GM06990 (cell line): ENCODE results near the gene ATAT1.

Experiments
- DNase-seq: peaks from one replicate; pipeline ENCODE4 v3.0.0-alpha.2; 2011; ENCODE audit not compliant: insufficient read length; ENCODE audit errors: extremely low read depth
- H3K27me3 ChIP-seq: replicated peaks from 2 replicates; pipeline ENCODE4 v1.6.0; 2011; ENCODE audit warnings: low read length; ENCODE audit not compliant: control insufficient read depth, insufficient read depth
- H3K36me3 ChIP-seq: 2 replicates; pipeline ENCODE4 v1.5.1; 2011; ENCODE audit warnings: low read length; ENCODE audit not compliant: control insufficient read depth, insufficient read depth
- H3K4me3 ChIP-seq: replicated peaks from 2 replicates; pipeline ENCODE4 v1.5.1; 2011; ENCODE audit warnings: low read depth, mild to moderate bottlenecking, control low read depth, low read length
- CTCF ChIP-seq: IDR thresholded peaks from 2 replicates; pipeline ENCODE4 v1.5.1; 2011; ENCODE audit warnings: low read length, control low read depth, mild to moderate bottlenecking, inconsistent platforms; ENCODE audit not compliant: insufficient read depth, poor library complexity, severe bottlenecking

Gene ATAT1

GRCh38 chr6:30640481-30640880 lies 13.8 kb downstream of the ATAT1 start:
- no peak for DNase-seq
- no peak for TF ChIP-seq CTCF
- Histone ChIP-seq H3K36me3 (peaks cover 10% of the 10 kb centered on the region), H3K27me3 (no peaks in the 10 kb centered on the region), H3K4me3 (no peak overlapping the region)

- no peak for DNase-seq
- Histone ChIP-seq H3K27me3 (no peaks in the 10 kb centered on the region), H3K4me3 (no peak overlapping the region), H3K36me3 (peaks cover 11% of the 10 kb centered on the region)
- no peak for TF ChIP-seq CTCF
These were observed 14.4 kb downstream of the ATAT1 start for GRCh38 chr6:30641048-30641447.

- peaks cover 11% of the 10 kb centered on the region for H3K36me3 ChIP-seq
These were observed 17.0 kb downstream of the ATAT1 start for GRCh38 chr6:30643656-30644055.

GRCh38 chr6:30644769-30645168 lies 18.1 kb downstream of the ATAT1 start:
- DNase-seq, result no peak
- H3K36me3 ChIP-seq, result peaks cover 11% of the 10 kb centered on the region
- no peak overlapping the region for H3K4me3 ChIP-seq
- no peaks in the 10 kb centered on the region for H3K27me3 ChIP-seq
- no peak for TF ChIP-seq CTCF

More at GRCh38 chr6:30643656-30644055, 17.0 kb downstream of the ATAT1 start:
- no peak for TF ChIP-seq CTCF
- Histone ChIP-seq H3K27me3 (no peaks in the 10 kb centered on the region), H3K4me3 (no peak overlapping the region)
- no peak for DNase-seq

- H3K36me3 ChIP-seq, result peaks cover 11% of the 10 kb centered on the region
- no peak overlapping the region for H3K4me3 ChIP-seq
- no peak for DNase-seq
- TF ChIP-seq CTCF, result no peak
- no peaks in the 10 kb centered on the region for H3K27me3 ChIP-seq
These were observed 19.3 kb downstream of the ATAT1 start for GRCh38 chr6:30645989-30646388.

GRCh38 chr6:30646450-30647241 lies 20.0 kb downstream of the ATAT1 start, which contains the start of gene C6orf136:
TSS of gene C6orf136 (plus strand) at chr6:30647133. CDS start at chr6:30647232, 99 bp downstream.
- no peak for TF ChIP-seq CTCF
- Histone ChIP-seq H3K36me3 (peaks cover 12% of the 10 kb centered on the region), H3K4me3 (peak within 1 kb of the TSS; percentile 95)

More at GRCh38 chr6:30646450-30647241, 20.0 kb downstream of the ATAT1 start, which contains the start of gene C6orf136:
- no peaks in the 10 kb centered on the region for H3K27me3 ChIP-seq
- DNase-seq, result peak; percentile 92
